SK-N-MC (cell line): ENCODE measurements around the gene SLC22A9.
"Not testable (repeated sequence)": the region's sequence is repeated elsewhere in the genome, so short reads cannot be mapped to it uniquely, and the experiment has no call there.

Experiments used
- DNase-seq: peaks from one replicate; pipeline ENCODE4 v3.0.0-alpha.2; 2011; ENCODE audit warnings: low read depth, low spot score
- H3K27ac ChIP-seq: fragments of 200-600 bp; sonication (generic); 2 replicates; pipeline ENCODE4 v1.5.1; 2016; ENCODE audit warnings: mixed run types
- H3K36me3 ChIP-seq: fragments of 200-600 bp; sonication (generic); 2 replicates; pipeline ENCODE4 v1.6.1; 2017; ENCODE audit warnings: antibody characterized with exemption, low read length, mixed read lengths; ENCODE audit not compliant: insufficient read depth
- H3K4me3 ChIP-seq: fragments of 200-600 bp; sonication (generic); 2 replicates; pipeline ENCODE4 v1.5.1; 2016
- H3K9ac ChIP-seq: fragments of 200-600 bp; sonication (generic); 2 replicates; pipeline ENCODE4 v1.8.0; 2017; ENCODE audit warnings: mixed run types, mixed read lengths; ENCODE audit not compliant: insufficient read length
- H3K9me3 ChIP-seq: fragments of 200-600 bp; sonication (generic); 2 replicates; pipeline ENCODE4 v1.6.1; 2017; ENCODE audit warnings: low read depth, mild to moderate bottlenecking, antibody characterized with exemption, low read length, moderate library complexity, mixed read lengths
- EZH2 ChIP-seq: fragments of 200-600 bp; sonication (generic); IDR thresholded peaks from one replicate; pipeline ENCODE4 v1.6.1; 2017; ENCODE audit warnings: antibody characterized with exemption
- FOXP2 ChIP-seq: optimal IDR thresholded peaks from 2 replicates; pipeline ENCODE3; 2011; ENCODE audit warnings: mild to moderate bottlenecking, moderate library complexity; ENCODE audit not compliant: insufficient read depth; ENCODE audit errors: extremely low read length, control extremely low read depth
- POLR2AphosphoS5 ChIP-seq: IDR thresholded peaks from 2 replicates; pipeline ENCODE4 v1.6.1; 2012; ENCODE audit warnings: mild to moderate bottlenecking, low read depth, low read length, borderline replicate concordance

Gene SLC22A9

GRCh38 chr11:63369165-63369970 is at the start of gene SLC22A9:
SLC22A9 (plus strand) TSS chr11:63369785; CDS start chr11:63370057, 272 bp downstream.
- Histone ChIP-seq H3K36me3 (no peaks in the 10 kb centered on the region), H3K9me3 (no peaks in the 10 kb centered on the region), H3K27ac (no peak within 1 kb of the TSS), H3K4me3 (no peak within 1 kb of the TSS), H3K9ac (no peak within 1 kb of the TSS)
- DNase-seq: no peak
- TF ChIP-seq POLR2AphosphoS5 (no peak), EZH2 (no peak), FOXP2 (no peak)

- H3K27ac ChIP-seq: no peak overlapping the region
- no peaks in the 10 kb centered on the region for H3K36me3 ChIP-seq
- no peak overlapping the region for H3K4me3 ChIP-seq
- TF ChIP-seq FOXP2 (no peak), EZH2 (no peak), POLR2AphosphoS5 (no peak)
- no peak overlapping the region for H3K9ac ChIP-seq
- H3K9me3 ChIP-seq: no peaks in the 10 kb centered on the region
- DNase-seq: no peak
Observed at GRCh38 chr11:63321723-63322122, 47.9 kb upstream of the SLC22A9 start.

- not testable (repeated sequence) for H3K9ac ChIP-seq, H3K27ac ChIP-seq, H3K4me3 ChIP-seq, H3K36me3 ChIP-seq, DNase-seq, H3K9me3 ChIP-seq
Observed at GRCh38 chr11:63335089-63335488, 34.5 kb upstream of the SLC22A9 start.

- Histone ChIP-seq H3K9ac (no peak overlapping the region), H3K9me3 (no peaks in the 10 kb centered on the region), H3K36me3 (no peaks in the 10 kb centered on the region), H3K27ac (no peak overlapping the region), H3K4me3 (no peak overlapping the region)
- TF ChIP-seq EZH2 (no peak), POLR2AphosphoS5 (no peak)
- DNase-seq: no peak
Observed at GRCh38 chr11:63337070-63337469, 32.5 kb upstream of the SLC22A9 start.

- no peak overlapping the region for H3K9ac ChIP-seq
- H3K4me3 ChIP-seq: no peak overlapping the region
- no peak overlapping the region for H3K27ac ChIP-seq
- H3K36me3 ChIP-seq: no peaks in the 10 kb centered on the region
- TF ChIP-seq POLR2AphosphoS5: no peak
- TF ChIP-seq FOXP2: no peak
- TF ChIP-seq EZH2: no peak
- H3K9me3 ChIP-seq: no peaks in the 10 kb centered on the region
- DNase-seq: no peak
Observed at GRCh38 chr11:63343130-63343529, 26.5 kb upstream of the SLC22A9 start.

- H3K9ac ChIP-seq: no peak overlapping the region
- H3K36me3 ChIP-seq: no peaks in the 10 kb centered on the region
- H3K9me3 ChIP-seq: no peaks in the 10 kb centered on the region
- no peak overlapping the region for H3K27ac ChIP-seq
- DNase-seq: no peak
- no peak overlapping the region for H3K4me3 ChIP-seq
- TF ChIP-seq FOXP2 (no peak), EZH2 (no peak), POLR2AphosphoS5 (no peak)
Observed at GRCh38 chr11:63352144-63352543, 17.4 kb upstream of the SLC22A9 start.

- TF ChIP-seq FOXP2 (no peak), POLR2AphosphoS5 (no peak), EZH2 (no peak)
- no peaks in the 10 kb centered on the region for H3K36me3 ChIP-seq
- no peak overlapping the region for H3K27ac ChIP-seq
- no peak overlapping the region for H3K4me3 ChIP-seq
- H3K9me3 ChIP-seq: no peaks in the 10 kb centered on the region
- DNase-seq: no peak
- no peak overlapping the region for H3K9ac ChIP-seq
Observed at GRCh38 chr11:63362196-63362793, 7.3 kb upstream of the SLC22A9 start.

GRCh38 chr11:63369971-63370588 is 495 bp downstream of the SLC22A9 start:
- Histone ChIP-seq H3K36me3 (no peaks in the 10 kb centered on the region), H3K27ac (no peak overlapping the region), H3K9me3 (no peaks in the 10 kb centered on the region), H3K9ac (no peak overlapping the region), H3K4me3 (no peak overlapping the region)
- DNase-seq: no peak
- TF ChIP-seq FOXP2 (no peak), POLR2AphosphoS5 (no peak), EZH2 (no peak)

- Histone ChIP-seq H3K27ac (no peak overlapping the region), H3K9me3 (no peaks in the 10 kb centered on the region), H3K4me3 (no peak overlapping the region), H3K9ac (no peak overlapping the region), H3K36me3 (no peaks in the 10 kb centered on the region)
- TF ChIP-seq POLR2AphosphoS5: no peak
- no peak for DNase-seq
Observed at GRCh38 chr11:63371396-63371795, 1.8 kb downstream of the SLC22A9 start.
